ENCODE measurements around the gene TLCD3B. TPM values are rescaled to one million over a fixed set of nuclear protein-coding genes. Genes with fewer than 3 reads are reported as not detected.

Gene TLCD3B
- total RNA-seq, 6 donors from 2014 or later, result 0.14 TPM; not detected in 5

DNA sequence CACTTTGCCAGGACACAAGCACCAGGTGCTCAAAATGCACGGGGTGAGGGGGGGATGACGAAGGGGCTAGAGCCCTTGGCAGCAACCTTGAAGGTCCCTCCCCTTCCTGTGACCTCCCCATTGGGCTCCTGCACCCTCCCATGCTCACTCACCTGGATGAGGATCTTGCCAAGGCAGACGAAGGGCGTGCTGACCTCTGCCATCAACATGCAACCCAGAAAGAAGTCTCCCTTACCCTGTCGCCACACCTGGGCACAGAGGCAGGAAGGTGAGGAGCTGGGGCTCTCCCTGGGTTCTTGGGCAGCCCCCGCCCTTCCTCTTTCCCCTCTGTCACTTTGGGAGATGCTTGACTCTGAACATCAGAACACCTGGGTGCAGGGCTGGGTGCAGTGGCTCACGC lies 5.5 kb downstream of the TLCD3B start:
- Histone ChIP-seq H3K4me3 (no peak overlapping the region), H3K36me3 (no peaks in the 10 kb centered on the region), H3K9me3 (no peaks in the 10 kb centered on the region), H3K4me1 (peaks cover 10 to 17% (median 12%) of the 10 kb centered on the region in 4 donors), H3K27me3 (peaks cover 0 to 17% (median 10%) of the 10 kb centered on the region in 4 donors), H3K27ac (no peak overlapping the region)
- DNase-seq, result no peak
- WGBS, 2 donors, result 70 to 75% methylated on average over 4 to 7 of the region's 7 CpGs
- no peak for ATAC-seq (ENCODE audit: low FRiP score in 2 of 2)
- TF ChIP-seq POLR2AphosphoS5 (IDR thresholded peaks at IDR 0.05), result no peak
- TF ChIP-seq, protein P1, sequence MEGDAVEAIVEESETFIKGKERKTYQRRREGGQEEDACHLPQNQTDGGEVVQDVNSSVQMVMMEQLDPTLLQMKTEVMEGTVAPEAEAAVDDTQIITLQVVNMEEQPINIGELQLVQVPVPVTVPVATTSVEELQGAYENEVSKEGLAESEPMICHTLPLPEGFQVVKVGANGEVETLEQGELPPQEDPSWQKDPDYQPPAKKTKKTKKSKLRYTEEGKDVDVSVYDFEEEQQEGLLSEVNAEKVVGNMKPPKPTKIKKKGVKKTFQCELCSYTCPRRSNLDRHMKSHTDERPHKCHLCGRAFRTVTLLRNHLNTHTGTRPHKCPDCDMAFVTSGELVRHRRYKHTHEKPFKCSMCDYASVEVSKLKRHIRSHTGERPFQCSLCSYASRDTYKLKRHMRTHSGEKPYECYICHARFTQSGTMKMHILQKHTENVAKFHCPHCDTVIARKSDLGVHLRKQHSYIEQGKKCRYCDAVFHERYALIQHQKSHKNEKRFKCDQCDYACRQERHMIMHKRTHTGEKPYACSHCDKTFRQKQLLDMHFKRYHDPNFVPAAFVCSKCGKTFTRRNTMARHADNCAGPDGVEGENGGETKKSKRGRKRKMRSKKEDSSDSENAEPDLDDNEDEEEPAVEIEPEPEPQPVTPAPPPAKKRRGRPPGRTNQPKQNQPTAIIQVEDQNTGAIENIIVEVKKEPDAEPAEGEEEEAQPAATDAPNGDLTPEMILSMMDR (IDR thresholded peaks at IDR 0.05), result no peak
- no peak for TF ChIP-seq POLR2A (IDR thresholded peaks at IDR 0.05)
- TF ChIP-seq EP300 (IDR thresholded peaks at IDR 0.05), result no peak

DNA sequence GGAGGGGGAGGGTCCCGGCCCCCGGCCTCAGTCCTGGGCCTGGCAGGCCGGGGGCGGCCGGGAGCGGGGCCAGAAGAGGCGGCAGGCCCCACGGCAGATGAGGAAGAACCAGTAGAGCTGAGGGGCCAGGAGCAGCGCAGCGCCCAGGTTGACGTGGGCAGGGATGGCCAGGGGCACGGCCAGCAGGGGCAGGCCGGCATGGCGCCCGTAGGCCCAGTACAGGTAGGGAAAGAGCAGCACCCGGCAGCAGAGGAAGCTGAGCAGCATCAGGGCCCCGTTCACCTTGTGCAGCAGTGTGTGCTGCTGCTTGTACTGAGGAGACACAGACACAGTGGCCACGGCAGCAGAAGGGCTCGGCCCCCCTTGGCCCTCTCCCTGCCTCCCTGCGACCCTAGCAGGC lies 5.9 kb downstream of the TLCD3B start:
- H3K27me3 ChIP-seq, result peaks cover 0 to 13% (median 7%) of the 10 kb centered on the region in 4 donors
- no peak for ATAC-seq (ENCODE audit: low FRiP score in 2 of 2)
- WGBS, 2 donors, result 83 to 89% methylated on average over 10 to 15 of the region's 20 CpGs

DNA sequence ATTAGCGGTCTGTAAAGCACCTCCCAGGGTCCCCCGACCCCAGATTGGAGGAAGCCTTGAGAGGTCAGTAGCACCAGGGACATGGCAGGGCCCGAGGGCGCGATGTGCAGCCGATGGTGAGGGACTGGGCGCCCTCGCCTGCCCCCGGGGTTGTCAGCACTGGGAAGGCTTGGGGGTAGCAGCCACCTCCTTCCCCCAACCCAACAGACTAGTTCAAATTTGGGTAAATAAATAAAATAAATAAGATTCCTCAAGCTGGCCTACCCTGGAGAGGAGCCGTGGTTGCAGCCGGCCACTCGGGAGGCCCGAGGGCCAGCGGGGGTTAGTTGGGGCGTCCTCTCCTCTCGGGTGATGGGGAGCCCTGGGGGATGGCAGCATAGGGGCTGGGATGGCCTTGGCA lies 6.6 kb downstream of the TLCD3B start:
- Histone ChIP-seq H3K27ac (no peak overlapping the region), H3K27me3 (peaks cover 0 to 9% (median 4%) of the 10 kb centered on the region in 4 donors), H3K36me3 (no peaks in the 10 kb centered on the region), H3K9me3 (no peaks in the 10 kb centered on the region), H3K4me3 (no peak overlapping the region), H3K4me1 (peaks cover 10 to 14% (median 12%) of the 10 kb centered on the region in 4 donors)
- peak in 1 of 2 donors; percentile 69 for DNase-seq
- ATAC-seq (ENCODE audit: low FRiP score in 2 of 2), result no peak
- WGBS, 2 donors, result 80 to 90% methylated on average over 9 to 15 of the region's 16 CpGs
- no peak for TF ChIP-seq POLR2A (IDR thresholded peaks at IDR 0.05)
- TF ChIP-seq, protein P1 (IDR thresholded peaks at IDR 0.05), result no peak
- TF ChIP-seq EP300 (IDR thresholded peaks at IDR 0.05), result no peak
- no peak for TF ChIP-seq POLR2AphosphoS5 (IDR thresholded peaks at IDR 0.05)

More for the DNA sequence above, 5.9 kb downstream of the TLCD3B start:
- peak in 1 of 2 donors; percentile 76 for DNase-seq
- no peak overlapping the region for H3K27ac ChIP-seq
- TF ChIP-seq POLR2AphosphoS5 (IDR thresholded peaks at IDR 0.05) (no peak), EP300 (IDR thresholded peaks at IDR 0.05) (no peak), POLR2A (IDR thresholded peaks at IDR 0.05) (no peak)
- TF ChIP-seq, protein P1 (IDR thresholded peaks at IDR 0.05), result no peak
- H3K4me1 ChIP-seq, result peaks cover 10 to 14% (median 12%) of the 10 kb centered on the region in 4 donors
- no peak overlapping the region for H3K4me3 ChIP-seq
- no peaks in the 10 kb centered on the region for H3K36me3 ChIP-seq
- no peaks in the 10 kb centered on the region for H3K9me3 ChIP-seq

DNA sequence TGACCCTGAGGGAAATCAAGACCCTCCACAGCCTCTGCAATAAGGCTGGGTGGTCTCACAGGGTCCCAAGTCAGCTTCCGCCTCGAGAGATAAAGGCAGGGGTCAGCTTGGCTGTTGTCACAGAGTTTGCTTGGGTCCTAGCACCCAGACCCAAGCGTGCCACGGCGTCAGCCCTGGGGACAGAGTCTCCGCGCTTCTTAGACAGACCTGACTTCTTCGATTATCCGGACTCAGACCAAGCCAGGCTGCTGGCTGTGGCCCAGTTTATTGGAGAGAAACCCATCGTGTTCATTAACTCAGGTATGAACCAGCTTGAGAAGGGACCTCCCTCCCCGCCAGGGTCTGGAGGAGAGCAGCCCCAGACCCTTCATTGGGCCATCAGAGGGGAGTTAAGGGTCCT lies 7.5 kb downstream of the TLCD3B start:
- TF ChIP-seq POLR2A (IDR thresholded peaks at IDR 0.05) (no peak), EP300 (IDR thresholded peaks at IDR 0.05) (no peak)
- peaks cover 0 to under 1% (median under 1%) of the 10 kb centered on the region in 4 donors for H3K27me3 ChIP-seq
- DNase-seq (no peak), ATAC-seq (ENCODE audit: low FRiP score in 2 of 2) (no peak)
- no peak overlapping the region for H3K27ac ChIP-seq
- no peaks in the 10 kb centered on the region for H3K9me3 ChIP-seq
- 80 to 85% methylated on average over 9 to 11 of the region's 11 CpGs for WGBS, 2 donors
- H3K4me1 ChIP-seq, result peaks cover 10 to 14% (median 12%) of the 10 kb centered on the region in 4 donors
- H3K36me3 ChIP-seq, result no peaks in the 10 kb centered on the region
- no peak overlapping the region for H3K4me3 ChIP-seq

DNA sequence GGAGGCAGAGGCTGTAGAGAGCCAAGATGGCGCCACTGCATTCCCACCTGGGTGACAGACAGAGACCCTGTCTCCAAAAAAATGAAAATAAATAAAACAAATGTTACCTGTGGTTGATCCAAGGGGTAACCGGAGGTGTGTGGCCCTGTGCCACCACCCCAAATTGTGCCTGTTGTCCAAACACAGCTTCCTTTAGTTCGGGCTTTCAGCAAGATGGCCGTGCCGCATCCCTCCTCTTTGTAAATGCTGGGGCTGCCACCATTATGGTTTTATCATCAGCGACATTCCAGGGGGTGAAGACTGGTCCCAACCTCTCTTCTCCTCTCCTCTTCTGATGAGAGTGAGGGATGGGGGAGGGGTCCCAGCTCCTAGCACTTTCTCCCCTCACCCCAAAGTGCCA lies 8.2 kb downstream of the TLCD3B start, which contains the start of gene C16orf92:
C16orf92 (plus strand) TSS at position 312 of the 400 bp plus-strand sequence. CDS start 143 bp downstream, outside the sequence.
- no peak within 1 kb of the TSS for H3K27ac ChIP-seq
- WGBS, 2 donors, result 82 to 84% methylated on average over 6 of the region's 6 CpGs
- no peak for TF ChIP-seq POLR2A (IDR thresholded peaks at IDR 0.05)
- no peak for TF ChIP-seq EP300 (IDR thresholded peaks at IDR 0.05)
- TF ChIP-seq, protein P1 (IDR thresholded peaks at IDR 0.05), result no peak
- TF ChIP-seq POLR2AphosphoS5 (IDR thresholded peaks at IDR 0.05), result no peak
- H3K9me3 ChIP-seq, result no peaks in the 10 kb centered on the region
- DNase-seq, result no peak
- no peaks in the 10 kb centered on the region for H3K27me3 ChIP-seq
- H3K4me1 ChIP-seq, result peaks cover 10 to 14% (median 12%) of the 10 kb centered on the region in 4 donors
- no peak for ATAC-seq (ENCODE audit: low FRiP score in 2 of 2)
- no peaks in the 10 kb centered on the region for H3K36me3 ChIP-seq
- no peak within 1 kb of the TSS for H3K4me3 ChIP-seq

Measured in upper lobe of left lung (tissue), 6 donors.